OCI-LY7 (cell line): ENCODE results near the gene TSG101.

ENCODE experiments used
- EZH2phosphoT487 ChIP-seq: fragments of 200-600 bp; sonication (generic); IDR thresholded peaks from 2 replicates; pipeline ENCODE4 v1.6.1; 2018; ENCODE audit warnings: low read depth, borderline replicate concordance, mild to moderate bottlenecking, mixed run types, antibody characterized with exemption, low read length, moderate library complexity, mixed read lengths
- TF ChIP-seq, protein P1 (sequence below): fragments of 200-600 bp; sonication (generic); conservative IDR thresholded peaks from 2 replicates; pipeline ENCODE4 v1.5.1; 2014; ENCODE audit warnings: mild to moderate bottlenecking, antibody characterized with exemption, low read length, moderate library complexity, mixed read lengths

DNA sequence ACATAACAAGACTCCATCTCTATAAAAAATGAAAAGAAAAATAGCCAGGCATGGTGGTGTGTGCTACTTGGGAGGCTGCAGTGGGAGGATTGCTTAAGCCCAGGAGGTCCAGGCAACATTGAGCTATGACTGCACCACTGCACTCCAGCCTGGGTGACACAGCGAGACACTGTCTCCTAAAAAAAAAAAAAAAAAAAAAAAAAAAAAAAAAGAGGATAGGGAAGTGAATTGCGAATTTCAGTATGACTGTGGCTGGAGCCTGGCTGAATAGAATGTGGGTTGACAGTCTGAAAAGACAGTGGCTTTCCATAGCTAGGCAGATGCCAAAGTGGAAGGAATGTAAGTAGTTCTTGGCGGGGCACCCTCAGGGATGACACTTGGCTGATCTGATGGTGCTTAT is 77.5 kb downstream of the TSG101 start:
- TF ChIP-seq, protein P1, sequence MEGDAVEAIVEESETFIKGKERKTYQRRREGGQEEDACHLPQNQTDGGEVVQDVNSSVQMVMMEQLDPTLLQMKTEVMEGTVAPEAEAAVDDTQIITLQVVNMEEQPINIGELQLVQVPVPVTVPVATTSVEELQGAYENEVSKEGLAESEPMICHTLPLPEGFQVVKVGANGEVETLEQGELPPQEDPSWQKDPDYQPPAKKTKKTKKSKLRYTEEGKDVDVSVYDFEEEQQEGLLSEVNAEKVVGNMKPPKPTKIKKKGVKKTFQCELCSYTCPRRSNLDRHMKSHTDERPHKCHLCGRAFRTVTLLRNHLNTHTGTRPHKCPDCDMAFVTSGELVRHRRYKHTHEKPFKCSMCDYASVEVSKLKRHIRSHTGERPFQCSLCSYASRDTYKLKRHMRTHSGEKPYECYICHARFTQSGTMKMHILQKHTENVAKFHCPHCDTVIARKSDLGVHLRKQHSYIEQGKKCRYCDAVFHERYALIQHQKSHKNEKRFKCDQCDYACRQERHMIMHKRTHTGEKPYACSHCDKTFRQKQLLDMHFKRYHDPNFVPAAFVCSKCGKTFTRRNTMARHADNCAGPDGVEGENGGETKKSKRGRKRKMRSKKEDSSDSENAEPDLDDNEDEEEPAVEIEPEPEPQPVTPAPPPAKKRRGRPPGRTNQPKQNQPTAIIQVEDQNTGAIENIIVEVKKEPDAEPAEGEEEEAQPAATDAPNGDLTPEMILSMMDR, result no peak
- TF ChIP-seq EZH2phosphoT487, result no peak
